D721Med (cell line): Measurements from ENCODE around the gene ATP8B4.
A peak's percentile ranks its signal among the peaks of the same experiment; 100 is the strongest.
"Not testable (repeated sequence)": the region's sequence is repeated elsewhere in the genome, so short reads cannot be mapped to it uniquely, and the experiment has no call there.

Experiments
- DNase-seq: peaks from one replicate; pipeline ENCODE4 v3.0.0; 2011; ENCODE audit warnings: low spot score; ENCODE audit not compliant: insufficient read length
- FAIRE-seq: peaks from 2 replicates; lab custom pipeline; 2011; peaks lifted over from hg19 to GRCh38; lab: Jason Lieb, UNC
- CTCF ChIP-seq: IDR thresholded peaks from 2 replicates; pipeline ENCODE4 v1.5.1; 2012; ENCODE audit warnings: mild to moderate bottlenecking, control low read depth; ENCODE audit not compliant: insufficient read depth; ENCODE audit errors: missing control alignments

The ATP8B4 gene

GRCh38 chr15:50162969-50163718 is 44.1 kb upstream of the ATP8B4 start:
- TF ChIP-seq CTCF: no peak
- no peak for DNase-seq

GRCh38 chr15:50158236-50158635 is 39.2 kb upstream of the ATP8B4 start:
- not testable (repeated sequence) for DNase-seq, FAIRE-seq

More at GRCh38 chr15:50162969-50163718, 44.1 kb upstream of the ATP8B4 start:
- no peak for FAIRE-seq

DNA sequence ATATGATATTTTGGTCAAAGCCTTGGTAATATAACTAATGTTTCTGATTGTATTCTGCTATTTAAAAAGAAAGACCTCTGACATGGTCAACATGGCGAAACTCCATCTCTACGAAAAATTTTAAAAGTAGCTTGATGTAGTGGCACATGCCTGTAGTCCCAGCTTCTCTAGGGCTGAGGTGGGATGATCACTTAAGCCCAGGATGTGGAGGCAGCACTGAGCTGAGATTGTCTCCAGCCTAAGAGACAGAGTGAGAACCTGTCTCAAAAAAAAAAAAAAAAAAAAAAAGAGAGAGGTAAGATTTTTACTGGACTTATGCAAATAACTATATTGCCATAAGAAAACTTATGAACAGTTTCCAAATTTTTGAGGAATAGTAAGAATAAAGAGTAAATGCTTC is 32.4 kb upstream of the ATP8B4 start:
- TF ChIP-seq CTCF: no peak
- no peak for FAIRE-seq
- DNase-seq: no peak

- DNase-seq: no peak
- no peak for FAIRE-seq
- no peak for TF ChIP-seq CTCF
Measured at GRCh38 chr15:50150851-50151250, 31.8 kb upstream of the ATP8B4 start.

GRCh38 chr15:50150349-50150748 is 31.3 kb upstream of the ATP8B4 start:
- DNase-seq (no peak), FAIRE-seq (no peak)
- no peak for TF ChIP-seq CTCF

DNA sequence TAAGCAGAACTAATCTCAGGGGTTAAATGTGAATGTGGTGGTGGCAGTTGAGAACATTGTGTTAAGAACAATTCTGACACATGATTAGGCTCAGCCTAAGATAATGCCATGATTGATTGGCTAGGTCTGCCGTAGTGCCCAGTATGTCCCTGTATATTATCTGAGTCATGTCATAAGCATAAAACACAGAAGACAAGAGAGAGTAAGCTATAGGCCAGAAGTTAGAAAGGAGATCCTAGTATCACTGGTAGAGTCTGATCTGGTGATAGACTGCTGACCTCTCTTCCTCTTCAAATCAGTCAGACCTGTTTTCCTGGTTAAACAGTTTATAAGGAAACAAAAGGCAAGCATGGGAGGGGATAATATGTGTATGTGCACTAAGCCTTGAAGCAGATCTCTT is 30.1 kb upstream of the ATP8B4 start:
- no peak for TF ChIP-seq CTCF
- DNase-seq (no peak), FAIRE-seq (no peak)

DNA sequence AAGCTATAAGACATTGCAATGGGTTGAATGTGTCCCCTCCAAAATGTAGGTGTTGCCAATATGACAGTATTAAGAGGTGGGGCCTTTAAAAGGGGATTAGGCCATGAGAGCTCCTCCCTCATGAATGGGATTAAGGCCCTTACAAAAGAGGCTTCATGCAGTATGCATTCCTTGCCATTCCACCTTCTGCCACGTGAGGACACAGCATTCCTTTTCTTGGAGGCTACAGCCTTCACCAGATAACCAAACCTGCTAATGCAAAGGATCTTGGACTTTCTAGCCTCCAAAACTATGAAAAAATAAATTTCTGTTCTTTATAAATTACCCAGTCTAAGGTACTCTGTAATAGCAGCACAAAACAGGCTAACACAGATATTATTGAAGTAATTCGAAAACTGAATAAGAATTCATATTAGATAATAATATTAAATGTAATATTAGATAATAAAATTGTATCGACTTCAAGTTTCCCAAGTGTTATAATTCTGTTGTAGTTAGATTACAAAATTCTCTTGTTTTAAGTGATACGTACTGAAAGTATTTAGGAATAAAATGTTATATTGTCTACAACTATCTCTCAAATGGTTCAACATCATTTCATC is 29.4 kb upstream of the ATP8B4 start:
- DNase-seq: no peak
- peak; percentile 73 for TF ChIP-seq CTCF
- no peak for FAIRE-seq
